Head of caudate nucleus (tissue), 42 donors: ENCODE measurements around the gene TMEM131.
A peak's percentile ranks its signal among the peaks of the same experiment; 100 is the strongest.

Experiments used
- DNase-seq, 42 donors: peaks; one replicate each; pipeline versions ENCODE4 v3.0.0 to v3.0.0-alpha.2; 2020 to 2021; ENCODE audit warnings: mixed read lengths in 7 of 42
- intact Hi-C: fragments of 100-400 bp; cut with DNase I; formaldehyde crosslinking; loops from one replicate; pipeline ENCODE4 v1.15.0; 2022

Gene TMEM131

GRCh38 chr2:97724501-97724900 lies 271.2 kb downstream of the TMEM131 start:
- no peak for DNase-seq
- intact Hi-C loops = no loop called here

GRCh38 chr2:97724073-97724410 lies 271.7 kb downstream of the TMEM131 start:
- intact Hi-C loops = no loop called here
- no peak for DNase-seq

GRCh38 chr2:97723156-97724072 lies 272.3 kb downstream of the TMEM131 start:
- intact Hi-C loops = no loop called here

GRCh38 chr2:97722227-97722626 lies 273.5 kb downstream of the TMEM131 start:
- intact Hi-C loops = no loop called here
- no peak for DNase-seq

More at GRCh38 chr2:97723156-97724072, 272.3 kb downstream of the TMEM131 start:
- DNase-seq = no peak

GRCh38 chr2:97720746-97721145 lies 275.0 kb downstream of the TMEM131 start:
- intact Hi-C loops = no loop called here
- DNase-seq = no peak

- no peak for DNase-seq
- intact Hi-C loops = no loop called here
These were observed 276.2 kb downstream of the TMEM131 start for GRCh38 chr2:97719362-97720155.

- intact Hi-C loops = no loop called here
- DNase-seq = no peak
These were observed 276.8 kb downstream of the TMEM131 start for GRCh38 chr2:97718942-97719341.

- intact Hi-C loops = no loop called here
These were observed 277.5 kb downstream of the TMEM131 start for GRCh38 chr2:97718051-97718882.

GRCh38 chr2:97717613-97717995 lies 278.1 kb downstream of the TMEM131 start:
- intact Hi-C loops = no loop called here
- DNase-seq = no peak

More at GRCh38 chr2:97718051-97718882, 277.5 kb downstream of the TMEM131 start:
- no peak for DNase-seq

- DNase-seq = no peak
- intact Hi-C loops = no loop called here
These were observed 278.8 kb downstream of the TMEM131 start for GRCh38 chr2:97716695-97717612.

GRCh38 chr2:97715951-97716694 lies 279.6 kb downstream of the TMEM131 start:
- DNase-seq = peak in 2 of 42 donors; percentile 1 to 6
- intact Hi-C loops = no loop called here

GRCh38 chr2:97714950-97715652 lies 280.6 kb downstream of the TMEM131 start:
- DNase-seq = no peak

GRCh38 chr2:97714084-97714949 lies 281.4 kb downstream of the TMEM131 start:
- intact Hi-C loops = no loop called here
- peak in 11 of 42 donors; percentile 10 to 68 (median 40) for DNase-seq

More at GRCh38 chr2:97714950-97715652, 280.6 kb downstream of the TMEM131 start:
- intact Hi-C loops = no loop called here

GRCh38 chr2:97713296-97714083 lies 282.3 kb downstream of the TMEM131 start, which contains the start of gene ZAP70:
Gene ZAP70 (plus strand): TSS chr2:97713576. CDS start chr2:97724037, 10,461 bp downstream.
- intact Hi-C loops = no loop called here
- peak in 1 of 42 donors; percentile 8 for DNase-seq

GRCh38 chr2:97712693-97713295 lies 283.0 kb downstream of the TMEM131 start:
- peak in 1 of 42 donors; percentile 0 for DNase-seq
- intact Hi-C loops = no loop called here
